Measurements from ENCODE around the gene FRMPD4.

Gene FRMPD4

GRCh38 chrX:12390301-12390700, 252.0 kb downstream of the FRMPD4 start:
- no peaks in the 10 kb centered on the region for H3K4me1 Mint-ChIP-seq
- H3K9me3 Mint-ChIP-seq = peaks cover 8% of the 10 kb centered on the region
- TF ChIP-seq CTCF (IDR thresholded peaks at IDR 0.05; ENCODE audit: unreplicated experiment in 3 of 3) = no peak
- no peak overlapping the region for H3K4me3 Mint-ChIP-seq
- H3K36me3 Mint-ChIP-seq (ENCODE audit: low read depth) = no peaks in the 10 kb centered on the region
- H3K27ac Mint-ChIP-seq = no peak overlapping the region
- H3K27me3 Mint-ChIP-seq (ENCODE audit: low read depth) = no peaks in the 10 kb centered on the region

- no peak for TF ChIP-seq CTCF (IDR thresholded peaks at IDR 0.05; ENCODE audit: unreplicated experiment in 3 of 3)
Measured at GRCh38 chrX:12396584-12396983, 258.3 kb downstream of the FRMPD4 start.

GRCh38 chrX:12400218-12400617, 261.9 kb downstream of the FRMPD4 start:
- peaks cover 14% of the 10 kb centered on the region for H3K9me3 Mint-ChIP-seq
- H3K27ac Mint-ChIP-seq = no peak overlapping the region
- no peaks in the 10 kb centered on the region for H3K36me3 Mint-ChIP-seq (ENCODE audit: low read depth)
- H3K4me1 Mint-ChIP-seq = no peaks in the 10 kb centered on the region
- H3K27me3 Mint-ChIP-seq (ENCODE audit: low read depth) = peaks cover 8% of the 10 kb centered on the region
- no peak overlapping the region for H3K4me3 Mint-ChIP-seq
- TF ChIP-seq CTCF (IDR thresholded peaks at IDR 0.05; ENCODE audit: unreplicated experiment in 3 of 3) = no peak

More at GRCh38 chrX:12396584-12396983, 258.3 kb downstream of the FRMPD4 start:
- no peak overlapping the region for H3K4me3 Mint-ChIP-seq
- H3K9me3 Mint-ChIP-seq = peaks cover 2% of the 10 kb centered on the region
- H3K36me3 Mint-ChIP-seq (ENCODE audit: low read depth) = no peaks in the 10 kb centered on the region
- no peaks in the 10 kb centered on the region for H3K27me3 Mint-ChIP-seq (ENCODE audit: low read depth)
- no peaks in the 10 kb centered on the region for H3K4me1 Mint-ChIP-seq
- H3K27ac Mint-ChIP-seq = no peak overlapping the region

- Mint-ChIP-seq H3K4me3 (no peak overlapping the region), H3K27ac (no peak overlapping the region), H3K27me3 (ENCODE audit: low read depth) (peaks cover 8% of the 10 kb centered on the region), H3K4me1 (no peaks in the 10 kb centered on the region), H3K9me3 (peaks cover 14% of the 10 kb centered on the region), H3K36me3 (ENCODE audit: low read depth) (no peaks in the 10 kb centered on the region)
- TF ChIP-seq CTCF (IDR thresholded peaks at IDR 0.05; ENCODE audit: unreplicated experiment in 3 of 3) = no peak
Measured at GRCh38 chrX:12401252-12401651, 263.0 kb downstream of the FRMPD4 start.

- Mint-ChIP-seq H3K9me3 (peaks cover 14% of the 10 kb centered on the region), H3K4me3 (no peak overlapping the region), H3K36me3 (ENCODE audit: low read depth) (no peaks in the 10 kb centered on the region), H3K27me3 (ENCODE audit: low read depth) (peaks cover 8% of the 10 kb centered on the region), H3K27ac (no peak overlapping the region), H3K4me1 (no peaks in the 10 kb centered on the region)
- no peak for TF ChIP-seq CTCF (IDR thresholded peaks at IDR 0.05; ENCODE audit: unreplicated experiment in 3 of 3)
Measured at GRCh38 chrX:12403474-12404082, 265.3 kb downstream of the FRMPD4 start.

GRCh38 chrX:12405306-12405705, 267.0 kb downstream of the FRMPD4 start:
- no peak for TF ChIP-seq CTCF (IDR thresholded peaks at IDR 0.05; ENCODE audit: unreplicated experiment in 3 of 3)
- Mint-ChIP-seq H3K36me3 (ENCODE audit: low read depth) (no peaks in the 10 kb centered on the region), H3K27ac (no peak overlapping the region), H3K4me1 (no peaks in the 10 kb centered on the region), H3K4me3 (no peak overlapping the region), H3K27me3 (ENCODE audit: low read depth) (peaks cover 8% of the 10 kb centered on the region), H3K9me3 (peaks cover 14% of the 10 kb centered on the region)
